PC-3 (cell line): ENCODE data around the gene FBXO41. TPM values are rescaled to one million over a fixed set of nuclear protein-coding genes. Genes with fewer than 3 reads are reported as not detected.

ENCODE experiments used
- ATAC-seq: fragments of 200-7000 bp; cut with Tn5 transposase; 2 replicates; pipeline ENCODE4 v1.9.1; 2020; ENCODE audit warnings: mild to moderate bottlenecking, moderate library complexity
- BruUV-seq: library from RNA; stranded (reverse); fragments of 400-500 nt; replicated peaks from 2 replicates; lab custom pipeline; 2021; lab: Mats Ljungman, UMichigan
- CTCF ChIA-PET: fragments of 300-600 bp; sonication (Branson Sonifier 250); formaldehyde crosslinking; loops from one replicate; lab custom pipeline; 2022; ENCODE audit warnings: antibody characterized with exemption; lab: Charles Lee
- POLR2A ChIA-PET: fragments of 300-600 bp; sonication (Branson Sonifier 250); formaldehyde crosslinking; loops from one replicate; lab custom pipeline; 2022; ENCODE audit warnings: antibody characterized with exemption; ENCODE audit not compliant: unreplicated experiment; lab: Charles Lee
- DNase-seq: peaks from one replicate; pipeline ENCODE4 v3.0.0-alpha.2; 2015
- H2AFZ ChIP-seq: fragments of 300-600 bp; sonication (generic); 2 replicates; pipeline ENCODE4 v1.6.0; 2016; ENCODE audit warnings: antibody characterized with exemption, low read length
- H3F3A ChIP-seq: fragments of 300-600 bp; sonication (generic); one replicate; pipeline ENCODE4 v1.6.0; 2017; ENCODE audit warnings: antibody characterized with exemption, low read length, control low read depth, mild to moderate bottlenecking; ENCODE audit not compliant: unreplicated experiment
- H3K27ac ChIP-seq: fragments of 300-600 bp; sonication (generic); 2 replicates; pipeline ENCODE4 v1.5.1; 2016; ENCODE audit warnings: mild to moderate bottlenecking, low read length
- H3K27me3 ChIP-seq: fragments of 300-600 bp; sonication (generic); 2 replicates; pipeline ENCODE4 v1.6.1; 2016; ENCODE audit warnings: low read length, mixed read lengths
- H3K36me3 ChIP-seq: fragments of 300-600 bp; sonication (generic); 2 replicates; pipeline ENCODE4 v1.6.1; 2016; ENCODE audit warnings: low read depth, mixed run types, low read length, mixed read lengths
- H3K4me1 ChIP-seq: fragments of 300-600 bp; sonication (generic); 2 replicates; pipeline ENCODE4 v1.5.1; 2016; ENCODE audit warnings: low read length; ENCODE audit not compliant: insufficient read depth
- H3K4me2 ChIP-seq: fragments of 300-600 bp; sonication (generic); 2 replicates; pipeline ENCODE4 v1.6.0; 2016; ENCODE audit warnings: low read length
- H3K4me3 ChIP-seq: fragments of 300-600 bp; sonication (generic); 2 replicates; pipeline ENCODE4 v1.5.1; 2016; ENCODE audit warnings: mild to moderate bottlenecking, low read length, mixed read lengths
- H3K79me2 ChIP-seq: fragments of 300-600 bp; sonication (generic); 2 replicates; pipeline ENCODE4 v1.6.1; 2017; ENCODE audit warnings: low read length, mixed read lengths
- H3K9ac ChIP-seq: fragments of 300-600 bp; sonication (generic); 2 replicates; pipeline ENCODE4 v1.6.0; 2016; ENCODE audit warnings: mild to moderate bottlenecking, low read length
- H3K9me2 ChIP-seq: fragments of 300-600 bp; sonication (generic); replicated peaks from 2 replicates; pipeline ENCODE4 v1.6.1; 2016; ENCODE audit warnings: mixed run types, low read length, mixed read lengths
- H3K9me3 ChIP-seq: fragments of 300-600 bp; sonication (generic); 2 replicates; pipeline ENCODE4 v1.6.1; 2016; ENCODE audit warnings: low read length, mixed read lengths
- H4K20me1 ChIP-seq: fragments of 300-600 bp; sonication (generic); 2 replicates; pipeline ENCODE4 v1.6.1; 2016; ENCODE audit warnings: low read length, mixed read lengths
- CTCF ChIP-seq: fragments of 300-600 bp; sonication (generic); conservative IDR thresholded peaks from 2 replicates; pipeline ENCODE4 v1.5.1; 2017; ENCODE audit warnings: antibody characterized with exemption, low read depth, mild to moderate bottlenecking, low read length
- EZH2 ChIP-seq: fragments of 300-600 bp; sonication (generic); IDR thresholded peaks from one replicate; pipeline ENCODE4 v1.6.1; 2017; ENCODE audit warnings: antibody characterized with exemption, mild to moderate bottlenecking, low read length; ENCODE audit not compliant: unreplicated experiment
- EZH2phosphoT487 ChIP-seq: fragments of 300-600 bp; sonication (generic); IDR thresholded peaks from 2 replicates; pipeline ENCODE4 v1.6.1; 2018; ENCODE audit warnings: mild to moderate bottlenecking, antibody characterized with exemption, low read length, borderline replicate concordance
- intact Hi-C: fragments of 100-400 bp; cut with micrococcal nuclease; formaldehyde crosslinking; loops from 2 replicates; pipeline ENCODE4 v1.9.0; 2023
- total RNA-seq: library from RNA; depleted of rRNA; stranded (reverse); fragments of >200 nt; gene quantifications from 2 replicates; pipeline ENCODE4 v1.2.3, GENCODE V29; 2014

Gene FBXO41
- total RNA-seq, 1 experiment from 2014 or later = 4.2 TPM

- H3K4me1 ChIP-seq = no peaks in the 10 kb centered on the region
- H3F3A ChIP-seq = no peaks in the 10 kb centered on the region
- H3K4me2 ChIP-seq = no peak overlapping the region
- no peaks in the 10 kb centered on the region for H4K20me1 ChIP-seq
- H3K27me3 ChIP-seq = no peaks in the 10 kb centered on the region
- no peak overlapping the region for H3K9ac ChIP-seq
- intact Hi-C loops = no loop called here
- no peak overlapping the region for H2AFZ ChIP-seq
- ChIA-PET CTCF (no interaction called here), POLR2A (no interaction called here)
- TF ChIP-seq EZH2phosphoT487 = no peak
- TF ChIP-seq CTCF = no peak
- no peak for TF ChIP-seq EZH2
- no peaks in the 10 kb centered on the region for H3K9me2 ChIP-seq
- H3K79me2 ChIP-seq = no peaks in the 10 kb centered on the region
- no peaks in the 10 kb centered on the region for H3K9me3 ChIP-seq
- no peak for ATAC-seq
- no peak for DNase-seq
- no TSS peak for BruUV-seq
- no peak overlapping the region for H3K27ac ChIP-seq
- no peak overlapping the region for H3K4me3 ChIP-seq
- H3K36me3 ChIP-seq = no peaks in the 10 kb centered on the region
Observed at GRCh38 chr2:73258913-73259215, 25.4 kb downstream of the FBXO41 start.

DNA sequence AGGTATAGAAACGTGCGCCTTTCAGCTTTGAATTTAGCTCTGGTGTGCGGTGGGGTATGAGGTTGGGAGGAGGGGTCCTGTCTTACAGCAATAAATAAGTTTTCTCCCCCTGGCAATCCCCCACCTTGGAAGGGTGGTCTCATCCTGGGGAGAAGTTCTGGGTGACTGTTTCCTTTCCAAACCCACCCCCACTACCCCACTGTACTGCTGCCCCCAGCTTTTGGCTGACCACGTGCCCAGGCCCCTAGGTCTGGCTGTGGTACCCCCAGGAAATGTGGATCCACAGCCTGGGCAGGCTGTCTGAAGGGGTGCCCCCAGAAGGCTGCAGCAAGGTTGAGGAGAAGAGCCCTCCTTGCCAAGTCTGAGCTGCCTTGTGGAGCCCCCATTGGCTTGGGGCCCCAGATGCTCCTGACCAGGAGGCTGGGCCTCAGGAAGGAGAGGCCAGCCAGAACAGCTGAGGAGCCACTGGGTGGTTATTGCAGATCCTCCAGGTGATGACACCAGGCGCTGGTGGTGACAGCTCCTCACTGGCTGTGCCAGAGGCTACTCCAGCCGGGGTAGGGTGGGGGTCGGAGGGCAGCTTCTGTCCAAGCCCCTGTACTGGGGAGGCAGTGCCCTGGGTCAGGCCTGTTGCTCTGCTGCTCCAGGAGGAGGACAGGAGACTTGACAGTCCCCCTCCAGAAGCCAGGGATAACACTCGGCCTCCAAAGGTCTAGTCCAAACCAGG, 25.9 kb downstream of the FBXO41 start:
- Histone ChIP-seq H3K27ac (no peak overlapping the region), H3K9me3 (no peaks in the 10 kb centered on the region), H3K27me3 (no peaks in the 10 kb centered on the region), H3K36me3 (peaks cover 2% of the 10 kb centered on the region), H3F3A (no peaks in the 10 kb centered on the region), H3K79me2 (no peaks in the 10 kb centered on the region), H4K20me1 (no peaks in the 10 kb centered on the region), H2AFZ (no peak overlapping the region), H3K9me2 (no peaks in the 10 kb centered on the region), H3K4me2 (no peak overlapping the region), H3K4me1 (no peaks in the 10 kb centered on the region), H3K9ac (no peak overlapping the region), H3K4me3 (no peak overlapping the region)
- intact Hi-C loops = no loop called here
- TF ChIP-seq EZH2phosphoT487 = no peak
- no peak for TF ChIP-seq EZH2
- TF ChIP-seq CTCF = no peak
- POLR2A ChIA-PET = no interaction called here
- BruUV-seq = no TSS peak
- no peak for DNase-seq
- no peak for ATAC-seq
- CTCF ChIA-PET = no interaction called here

GRCh38 chr2:73257425-73258125, 26.7 kb downstream of the FBXO41 start:
- Histone ChIP-seq H4K20me1 (no peaks in the 10 kb centered on the region), H3K4me2 (no peak overlapping the region), H3K4me1 (no peaks in the 10 kb centered on the region), H2AFZ (no peak overlapping the region), H3K27me3 (no peaks in the 10 kb centered on the region), H3K9me3 (no peaks in the 10 kb centered on the region), H3K9me2 (no peaks in the 10 kb centered on the region), H3K4me3 (no peak overlapping the region), H3K27ac (no peak overlapping the region), H3K36me3 (peaks cover 10% of the 10 kb centered on the region), H3F3A (no peaks in the 10 kb centered on the region), H3K9ac (no peak overlapping the region), H3K79me2 (no peaks in the 10 kb centered on the region)
- ChIA-PET CTCF (interaction anchor here (0.5 kb wide), 1 partner anchor 35 kb away, joined by 11 read pairs; no protein-coding TSS in a partner anchor), POLR2A (interaction anchor here (0.6 kb wide), 1 partner anchor 17 kb away, joined by 3 read pairs; no protein-coding TSS in a partner anchor)
- no peak for ATAC-seq
- TF ChIP-seq EZH2 (no peak), EZH2phosphoT487 (no peak), CTCF (no peak)
- DNase-seq = no peak
- no TSS peak for BruUV-seq
- intact Hi-C loops = no loop called here
